ENCODE measurements around the gene TRUB1.
A peak's percentile ranks its signal among the peaks of the same experiment; 100 is the strongest.
"Not testable (repeated sequence)": the region's sequence is repeated elsewhere in the genome, so short reads cannot be mapped to it uniquely, and the experiment has no call there.

The TRUB1 gene

DNA sequence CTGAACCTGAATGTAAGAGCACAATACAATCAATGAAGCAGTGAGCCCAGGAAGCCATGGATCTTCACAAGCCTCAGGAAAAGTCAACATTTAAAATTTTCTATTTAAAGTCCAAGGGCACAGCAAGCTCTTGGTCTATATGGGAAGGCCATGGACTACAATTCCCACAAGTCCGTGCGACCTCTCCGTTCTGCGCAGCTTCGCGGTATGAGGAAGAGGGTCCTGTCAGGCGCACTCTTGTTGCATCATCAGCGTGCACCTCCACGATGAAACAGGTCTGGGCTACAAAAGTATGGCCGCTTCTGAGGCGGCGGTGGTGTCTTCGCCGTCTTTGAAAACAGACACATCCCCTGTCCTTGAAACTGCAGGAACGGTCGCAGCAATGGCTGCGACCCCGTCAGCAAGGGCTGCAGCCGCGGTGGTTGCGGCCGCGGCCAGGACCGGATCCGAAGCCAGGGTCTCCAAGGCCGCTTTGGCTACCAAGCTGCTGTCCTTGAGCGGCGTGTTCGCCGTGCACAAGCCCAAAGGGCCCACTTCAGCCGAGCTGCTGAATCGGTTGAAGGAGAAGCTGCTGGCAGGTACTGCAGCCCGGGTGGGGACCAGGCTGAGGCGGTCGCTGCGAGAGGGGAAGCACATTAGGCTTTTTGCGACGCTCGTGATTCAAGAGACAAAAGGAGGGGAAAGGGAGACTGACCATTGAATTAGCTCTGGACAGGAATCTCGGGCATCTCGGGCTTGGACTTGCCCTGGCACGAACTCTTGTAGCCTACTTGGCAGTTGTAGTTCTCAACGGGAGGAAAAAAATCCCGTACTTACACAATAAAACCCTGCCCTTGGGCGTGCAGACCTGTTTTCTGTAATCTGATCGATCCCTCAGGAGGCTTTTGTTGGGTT lies at the start of gene TRUB1:
TRUB1 (plus strand) TSS at position 234 of the 894 bp plus-strand sequence; CDS start at position 293, 59 bp downstream.
- H3K4me3 ChIP-seq (ENCODE audit: low read length), result peak within 1 kb of the TSS; percentile 97
- DNase-seq (ENCODE audit: low read depth), result peak; percentile 98
- TF ChIP-seq CTCF (IDR thresholded peaks at IDR 0.05; ENCODE audit: insufficient read depth, low read depth, low read length, missing control alignments), result no peak

- DNase-seq (ENCODE audit: low read depth), result no peak
- no peak overlapping the region for H3K4me3 ChIP-seq (ENCODE audit: low read length)
- TF ChIP-seq CTCF (IDR thresholded peaks at IDR 0.05; ENCODE audit: insufficient read depth, low read depth, low read length, missing control alignments), result no peak
These were observed 44.7 kb upstream of the TRUB1 start for GRCh38 chr10:114893251-114893650.

DNA sequence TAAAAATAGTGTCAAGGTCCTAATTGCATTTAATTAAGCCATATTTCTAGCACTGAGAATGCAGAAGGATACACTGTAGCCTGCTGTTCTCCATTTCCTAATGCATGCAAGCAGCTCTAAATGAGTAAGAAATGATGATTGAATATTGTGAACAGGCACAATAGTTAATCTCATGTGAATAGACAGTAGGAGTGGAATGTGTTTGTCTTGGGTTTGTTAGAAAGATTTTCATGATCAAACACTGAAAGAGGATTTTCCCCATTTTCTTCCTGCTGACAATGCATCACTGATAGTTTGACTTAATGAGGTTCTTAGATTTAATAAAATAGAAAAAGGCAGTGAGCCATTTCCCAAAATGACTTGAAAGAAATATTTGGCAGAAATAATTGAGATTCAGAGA lies 43.1 kb upstream of the TRUB1 start:
- no peak overlapping the region for H3K4me3 ChIP-seq (ENCODE audit: low read length)
- DNase-seq (ENCODE audit: low read depth), result no peak
- TF ChIP-seq CTCF (IDR thresholded peaks at IDR 0.05; ENCODE audit: insufficient read depth, low read depth, low read length, missing control alignments), result no peak

GRCh38 chr10:114897011-114897410 lies 41.0 kb upstream of the TRUB1 start:
- DNase-seq (ENCODE audit: low read depth), result peak; percentile 54
- not testable (repeated sequence) for H3K4me3 ChIP-seq (ENCODE audit: low read length)

- DNase-seq (ENCODE audit: low read depth), result no peak
- no peak for TF ChIP-seq CTCF (IDR thresholded peaks at IDR 0.05; ENCODE audit: insufficient read depth, low read depth, low read length, missing control alignments)
- H3K4me3 ChIP-seq (ENCODE audit: low read length), result no peak overlapping the region
These were observed 40.4 kb upstream of the TRUB1 start for GRCh38 chr10:114897593-114897992.

DNA sequence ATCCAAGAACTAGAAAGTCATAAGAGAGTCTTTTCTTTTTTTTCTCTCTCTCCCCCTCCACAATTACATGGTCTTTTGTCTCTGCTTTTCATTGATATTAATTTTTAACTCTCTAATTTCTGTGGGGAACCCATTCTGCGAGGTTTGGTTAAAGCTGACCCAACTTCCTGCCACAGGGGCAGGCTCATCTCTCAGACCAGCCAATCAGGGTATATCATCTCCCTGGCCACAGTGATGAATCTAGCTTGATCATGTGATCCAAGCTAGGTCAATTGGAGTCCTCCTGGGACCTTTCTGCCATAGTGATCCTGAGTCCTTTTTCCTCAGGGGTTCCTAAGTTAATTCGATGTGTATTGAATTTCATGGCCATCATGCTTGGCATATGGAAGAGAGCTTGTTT lies 38.0 kb upstream of the TRUB1 start:
- no peak for DNase-seq (ENCODE audit: low read depth)
- TF ChIP-seq CTCF (IDR thresholded peaks at IDR 0.05; ENCODE audit: insufficient read depth, low read depth, low read length, missing control alignments), result no peak
- no peak overlapping the region for H3K4me3 ChIP-seq (ENCODE audit: low read length)

- H3K4me3 ChIP-seq (ENCODE audit: low read length), result no peak overlapping the region
- no peak for DNase-seq (ENCODE audit: low read depth)
- no peak for TF ChIP-seq CTCF (IDR thresholded peaks at IDR 0.05; ENCODE audit: insufficient read depth, low read depth, low read length, missing control alignments)
These were observed 37.3 kb upstream of the TRUB1 start for GRCh38 chr10:114900658-114901057.

All from epithelial cell of esophagus (primary cell).